Measurements from ENCODE around the gene SCGB3A1. TPM values are rescaled to one million over a fixed set of nuclear protein-coding genes. Genes with fewer than 3 reads are reported as not detected.

SCGB3A1 gene
- total and polyA plus RNA-seq, 2 of the 4 experiments (the other 2 are of a cell fraction) = not detected

DNA sequence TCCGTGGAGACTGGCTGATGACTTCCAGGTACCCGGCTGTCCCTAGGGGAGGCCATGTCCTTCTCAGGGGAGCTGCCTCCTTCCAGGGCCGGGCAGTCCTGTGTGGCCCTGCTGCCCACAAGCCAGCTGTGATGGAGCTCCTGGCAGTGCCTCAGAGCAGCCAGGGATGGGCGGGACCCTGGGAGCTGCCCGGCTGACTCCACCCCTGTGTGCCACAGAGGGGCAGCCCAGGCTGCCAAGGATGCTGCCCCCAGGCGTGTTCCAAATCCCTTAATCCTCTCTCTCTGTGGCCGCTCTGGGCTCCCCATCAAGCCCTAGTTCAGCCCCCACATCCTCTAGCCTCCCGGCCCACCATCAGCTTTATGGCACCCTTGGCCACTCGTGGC lies 7.0 kb upstream of the SCGB3A1 start:
- TF ChIP-seq SMC3 (IDR thresholded peaks at IDR 0.05; ENCODE audit: low read depth, low read length) (no peak), BHLHE40 (IDR thresholded peaks at IDR 0.05; ENCODE audit: low read depth, low read length) (no peak), RCOR1 (IDR thresholded peaks at IDR 0.05; ENCODE audit: insufficient replicate concordance, low read length) (no peak), RAD21 (IDR thresholded peaks at IDR 0.05; ENCODE audit: low read length) (no peak)
- Histone ChIP-seq H3K9me3 (ENCODE audit: control insufficient read depth, insufficient read depth, low read length) (no peaks in the 10 kb centered on the region), H3K79me1 (ENCODE audit: low read depth in 1 of 2, low read length in 2 of 2) (no peaks in the 10 kb centered on the region), H4K20me1 (ENCODE audit: insufficient read depth, low read length) (no peaks in the 10 kb centered on the region), H4K5ac (ENCODE audit: low read depth, low read length) (no peak overlapping the region), H2AFZ (replicated peaks; ENCODE audit: low read length, poor library complexity) (no peak overlapping the region), H2AK9ac (replicated peaks; ENCODE audit: low read depth, low read length, poor library complexity) (no peak overlapping the region), H3K27me3 (ENCODE audit: control insufficient read depth, insufficient read depth, low read length) (peaks cover 5% of the 10 kb centered on the region; the same call in 1 of the 2 replicates), H3K36me3 (ENCODE audit: control insufficient read depth, insufficient read depth, low read length) (no peaks in the 10 kb centered on the region), H3K56ac (ENCODE audit: extremely low read depth, insufficient read depth, low read length) (no peak overlapping the region), H2BK120ac (ENCODE audit: low read depth, low read length) (no peak overlapping the region), H2BK20ac (ENCODE audit: low read depth, low read length) (no peak overlapping the region), H3K18ac (ENCODE audit: low read depth, low read length) (no peak overlapping the region), H3K4me2 (ENCODE audit: low read depth, low read length) (no peak overlapping the region), H3K14ac (replicated peaks; ENCODE audit: low read depth, low read length) (no peak overlapping the region), H2BK5ac (ENCODE audit: low read depth, low read length, poor library complexity, severe bottlenecking) (no peak overlapping the region), H4K91ac (ENCODE audit: insufficient read depth, low read depth, low read length) (no peak overlapping the region), H4K8ac (ENCODE audit: low read depth in 2 of 2, low read length in 2 of 2) (no peak overlapping the region), H3K9ac (ENCODE audit: low read depth, low read length) (no peak overlapping the region), H3K9me1 (ENCODE audit: insufficient read depth, low read length) (no peaks in the 10 kb centered on the region), H3K23ac (ENCODE audit: low read depth, low read length) (no peak overlapping the region), H3K4me3 (ENCODE audit: insufficient read depth, low read depth, low read length) (no peak overlapping the region), H2AK5ac (ENCODE audit: low read depth, low read length) (no peak overlapping the region), H3K4ac (ENCODE audit: low read depth, low read length) (no peak overlapping the region), H3K4me1 (ENCODE audit: control insufficient read depth, insufficient read depth, low read length) (no peaks in the 10 kb centered on the region), H3K27ac (ENCODE audit: insufficient read depth, low read length) (no peak overlapping the region), H2BK15ac (ENCODE audit: low read depth, low read length) (no peak overlapping the region)
- dilution Hi-C loops (cut with HindIII; ENCODE audit: low sequenced_read_pairs, unreplicated experiment) (no loop called here), in situ Hi-C loops (cut with MboI; ENCODE audit: low sequenced_read_pairs) (no loop called here), intact Hi-C loops (cut with micrococcal nuclease) (no loop called here)
- ATAC-seq (ENCODE audit: low read depth) (no peak), DNase-seq (no peak)
- BruUV-seq (replicated peaks) = no TSS peak
- ChIA-PET CTCF (no interaction called here), POLR2A (ENCODE audit: unreplicated experiment) (no interaction called here)
- WGBS, 2 experiments (ENCODE audit: extremely low coverage in 2 of 2, insufficient read length in 1 of 2) = no CpG with 5 or more reads among the region's 9 CpGs
